ENCODE data around the gene PGLYRP3.
"Not testable (repeated sequence)": the region's sequence is repeated elsewhere in the genome, so short reads cannot be mapped to it uniquely, and the experiment has no call there.

Gene PGLYRP3

DNA sequence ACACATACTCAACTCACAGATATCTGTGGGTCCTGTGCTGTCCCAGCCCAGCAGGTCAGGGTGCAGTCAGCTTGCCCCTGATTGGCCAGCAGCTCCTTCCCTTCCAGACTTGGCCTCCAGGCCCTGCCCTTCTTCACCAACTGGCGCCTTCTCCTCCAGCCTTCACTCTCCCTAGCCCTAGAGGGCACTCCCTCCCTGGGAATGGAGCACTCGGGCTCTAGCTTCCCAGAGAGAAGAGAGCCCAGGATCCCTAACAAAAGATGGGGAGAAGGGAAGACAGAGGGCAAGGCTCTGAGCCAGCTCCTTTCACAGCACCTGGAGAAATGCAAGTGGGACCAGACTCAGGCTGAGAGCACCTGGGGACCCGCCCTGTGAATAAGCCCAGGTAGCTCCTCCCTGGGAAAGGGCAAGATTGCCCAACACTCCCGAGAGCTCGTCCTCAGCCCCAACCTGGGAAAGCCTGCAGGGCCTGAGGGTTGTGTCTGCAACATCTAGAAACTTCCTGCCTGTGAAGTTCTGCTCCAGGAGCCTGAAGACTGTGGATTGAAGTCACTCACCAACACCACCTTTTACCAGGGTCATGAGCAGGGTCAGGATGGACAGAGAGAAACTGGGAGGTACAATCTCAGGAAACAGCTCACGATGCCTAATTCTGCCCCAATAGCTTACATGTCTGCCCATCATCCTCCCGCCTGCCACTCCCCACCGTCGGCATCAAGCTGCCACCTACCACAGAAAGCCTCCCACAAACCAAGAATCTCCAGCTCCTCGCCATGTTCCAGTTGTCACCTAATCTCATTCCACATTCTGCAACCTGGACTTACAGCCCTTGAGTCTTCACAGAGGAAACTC lies 36.0 kb upstream of the PGLYRP3 start, which contains the start of gene PGLYRP4:
TSS of gene PGLYRP4 (minus strand) at position 331 of the 852 bp plus-strand sequence. CDS start 909 bp downstream, outside the sequence.
- no peak for DNase-seq (ENCODE audit: low read depth)

DNA sequence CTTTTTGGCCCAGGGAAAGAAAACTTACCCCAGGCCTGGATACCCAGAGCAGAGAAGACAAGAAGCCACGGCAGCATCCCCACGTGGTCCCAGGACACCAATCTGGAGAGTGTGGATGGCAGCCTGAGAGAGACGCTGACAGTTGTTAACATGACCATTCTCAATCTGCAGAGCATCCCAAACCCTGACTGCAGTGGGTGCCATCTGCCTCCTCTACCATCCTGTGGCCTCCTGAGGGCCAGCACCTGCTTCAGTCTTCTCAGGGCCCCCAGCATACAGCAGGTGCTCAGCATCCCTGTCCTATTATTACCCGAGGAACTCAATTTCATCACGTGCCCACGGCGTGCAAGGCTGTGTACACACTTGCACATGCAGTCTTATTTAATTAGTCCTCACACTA lies 35.1 kb upstream of the PGLYRP3 start:
- DNase-seq (ENCODE audit: low read depth) = no peak

DNA sequence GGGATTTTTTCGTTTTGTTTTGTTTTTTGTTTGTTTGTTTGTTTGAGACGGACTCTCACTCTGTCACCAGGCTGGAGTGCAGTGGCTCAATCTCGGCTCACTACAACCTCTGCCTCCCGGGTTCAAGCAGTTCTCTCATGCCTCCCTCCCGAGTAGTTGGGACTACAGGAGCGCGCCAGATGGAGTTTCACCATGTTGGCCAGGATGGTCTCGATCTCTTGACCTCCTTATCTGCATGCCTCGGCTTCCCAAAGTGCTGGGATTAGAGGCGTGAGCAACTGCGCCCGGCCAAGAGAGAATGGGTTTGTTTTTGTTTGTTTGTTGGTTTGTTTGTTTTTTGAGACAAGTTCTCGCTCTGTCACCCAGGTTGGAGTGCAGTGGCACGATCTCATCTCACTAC lies 34.3 kb upstream of the PGLYRP3 start:
- DNase-seq (ENCODE audit: low read depth) = not testable (repeated sequence)

DNA sequence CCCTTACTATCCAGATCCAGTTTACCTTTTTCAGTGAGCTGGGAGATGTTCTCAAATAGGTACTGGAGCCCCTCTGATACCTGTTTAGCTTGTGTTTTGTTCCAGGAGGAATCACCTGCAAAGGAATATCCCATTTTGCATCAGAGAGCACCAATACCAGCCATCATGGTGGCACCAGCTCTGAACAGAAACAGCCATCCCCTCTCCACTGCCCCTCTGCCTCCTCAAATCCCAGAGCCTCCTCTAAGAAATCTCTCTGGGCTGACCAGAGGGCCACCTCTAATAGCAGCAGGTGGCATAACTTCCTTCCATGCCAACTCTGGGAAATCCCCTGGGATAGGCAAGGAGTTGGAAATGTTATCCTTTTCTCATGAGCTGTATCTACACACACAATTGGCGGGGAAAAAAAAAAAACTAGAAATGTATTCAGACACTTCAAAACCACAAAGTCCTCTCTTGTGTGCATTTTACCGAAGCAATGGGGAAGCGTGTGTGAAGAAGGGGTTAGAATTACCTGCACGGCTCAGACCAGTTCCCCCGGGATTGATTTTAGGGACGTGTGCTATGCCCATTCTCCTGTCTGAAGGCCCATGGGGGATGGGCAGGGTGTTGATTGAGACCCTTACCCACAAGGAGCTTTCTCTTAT lies 33.4 kb upstream of the PGLYRP3 start:
- no peak for DNase-seq (ENCODE audit: low read depth)

DNA sequence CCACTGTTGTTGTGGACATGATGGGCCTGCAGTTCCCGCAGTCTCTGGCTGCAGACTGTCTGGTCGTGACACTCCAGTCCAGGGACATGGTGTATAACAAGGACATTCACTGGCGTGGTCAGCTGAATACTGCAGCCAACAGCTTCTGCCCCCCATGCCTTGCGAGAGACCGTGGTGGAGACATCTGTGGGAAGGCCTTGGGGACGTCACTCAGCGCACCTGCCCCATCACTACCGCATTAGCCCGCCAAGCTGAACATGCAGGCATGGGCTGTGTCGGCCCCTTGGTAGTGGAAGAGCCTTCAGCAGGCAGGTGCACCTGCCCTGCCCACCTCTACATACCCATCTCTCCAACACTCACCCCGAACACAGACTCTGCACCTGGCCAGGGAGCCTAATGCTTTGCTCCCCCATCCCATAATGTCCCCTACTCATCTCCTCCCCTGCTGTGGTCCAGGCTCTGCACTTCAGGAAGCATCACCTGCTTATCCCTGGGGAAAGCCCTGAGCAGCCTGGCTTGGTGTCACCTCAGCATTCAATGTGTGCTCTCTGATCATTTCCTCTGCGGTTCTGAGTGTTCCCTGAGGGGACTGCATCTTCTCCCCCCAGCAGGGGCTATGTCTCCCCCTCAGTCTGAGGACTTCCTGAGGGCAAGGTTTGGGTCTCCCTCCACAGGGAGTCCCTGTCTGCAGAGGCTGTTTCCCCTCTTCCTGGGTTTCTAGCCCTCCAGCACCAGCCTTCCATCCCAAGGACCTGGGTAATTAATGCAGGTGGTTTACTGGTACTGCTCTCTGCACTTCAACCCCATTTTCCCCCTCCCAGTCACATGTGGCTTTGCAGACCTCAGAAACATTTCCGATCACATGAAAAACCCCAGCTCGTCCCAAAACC lies 32.7 kb upstream of the PGLYRP3 start:
- DNase-seq (ENCODE audit: low read depth) = no peak

DNA sequence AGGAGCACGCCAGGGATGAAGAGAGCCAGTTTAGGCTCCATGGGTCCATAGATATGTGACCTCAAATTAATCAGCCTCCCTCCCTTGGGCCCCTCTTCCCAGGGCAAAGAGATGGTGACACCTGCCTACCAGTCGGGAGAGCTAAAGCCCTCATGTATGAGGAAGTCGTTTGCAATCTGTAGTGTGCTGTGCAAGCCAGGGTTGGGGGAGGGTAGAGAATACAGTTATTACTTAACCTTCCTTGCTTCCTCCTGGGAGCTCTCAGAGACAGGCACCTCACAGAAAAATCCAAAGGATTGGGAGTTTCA lies 31.9 kb upstream of the PGLYRP3 start:
- no peak for DNase-seq (ENCODE audit: low read depth)

DNA sequence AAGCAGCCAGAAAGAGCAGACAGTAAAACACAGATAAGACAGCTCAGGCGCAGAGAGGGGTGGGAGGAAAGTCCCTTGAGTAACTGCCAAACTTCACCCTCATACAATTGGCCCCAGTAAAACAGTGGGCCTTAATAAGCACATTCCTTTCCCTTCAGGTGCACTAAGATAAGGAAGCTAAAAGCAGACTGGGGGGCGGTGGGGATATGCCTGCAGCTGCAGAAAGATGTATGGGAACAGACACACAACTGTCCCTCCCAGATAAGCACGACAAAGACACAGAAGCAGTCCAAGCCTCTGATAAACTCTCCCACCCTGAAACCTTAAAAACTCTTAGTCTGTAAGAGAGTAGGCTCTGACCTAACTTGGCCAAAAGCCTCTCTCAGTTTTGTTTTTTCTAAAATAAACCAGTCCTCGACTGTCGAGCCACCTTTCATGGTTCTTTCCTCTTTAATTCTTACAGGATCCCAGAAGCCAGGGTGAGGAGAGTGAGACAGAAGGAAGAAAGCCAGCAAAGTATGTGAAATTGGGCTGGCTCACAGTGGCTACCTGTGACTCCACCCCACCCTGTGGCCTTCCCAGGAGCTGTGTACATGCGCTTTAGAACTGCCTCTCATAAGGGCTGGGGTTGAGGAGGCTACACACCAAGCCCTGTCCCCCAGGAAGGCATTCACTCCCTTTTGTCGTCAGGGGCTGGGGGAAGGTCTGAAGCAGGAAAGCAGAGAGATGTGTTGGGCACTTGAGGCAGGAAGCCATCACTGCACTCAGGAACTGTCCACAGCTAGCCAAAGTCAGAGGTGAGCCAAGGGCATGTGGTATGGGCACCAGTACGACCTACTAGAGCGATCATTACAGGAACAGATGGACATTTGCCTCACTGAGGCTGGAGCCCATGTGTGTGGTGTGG lies 31.3 kb upstream of the PGLYRP3 start:
- no peak for DNase-seq (ENCODE audit: low read depth)

DNA sequence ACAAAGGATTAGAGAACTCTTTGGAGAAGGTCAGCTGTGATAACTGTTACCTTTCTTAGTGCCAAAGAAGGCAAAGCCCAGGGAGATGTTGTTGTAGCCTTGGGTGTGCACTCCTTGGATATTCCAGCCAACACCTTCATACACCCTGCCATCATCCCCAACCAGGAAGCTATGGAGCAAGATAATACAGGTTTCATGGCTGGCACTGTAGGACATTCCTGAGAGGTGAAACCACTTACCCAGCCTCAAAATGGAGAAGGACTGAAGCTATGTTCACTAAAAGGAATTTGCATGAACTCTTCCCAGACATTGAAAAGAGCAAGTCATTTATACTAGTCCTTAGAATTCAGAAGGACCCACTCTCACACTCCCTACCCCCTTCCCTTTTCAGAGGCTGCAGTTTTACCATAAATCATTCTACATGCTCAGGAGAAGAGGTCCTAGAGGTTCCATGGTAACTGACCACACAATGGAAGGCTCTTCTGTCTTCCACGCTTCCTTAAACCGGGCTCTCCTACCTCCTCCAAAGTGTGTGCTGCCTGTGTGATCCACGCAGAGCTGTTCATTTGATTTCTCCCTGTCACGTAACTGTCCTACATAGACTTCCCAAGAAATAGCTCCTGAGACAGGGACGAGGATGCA lies 30.4 kb upstream of the PGLYRP3 start:
- no peak for DNase-seq (ENCODE audit: low read depth)

DNA sequence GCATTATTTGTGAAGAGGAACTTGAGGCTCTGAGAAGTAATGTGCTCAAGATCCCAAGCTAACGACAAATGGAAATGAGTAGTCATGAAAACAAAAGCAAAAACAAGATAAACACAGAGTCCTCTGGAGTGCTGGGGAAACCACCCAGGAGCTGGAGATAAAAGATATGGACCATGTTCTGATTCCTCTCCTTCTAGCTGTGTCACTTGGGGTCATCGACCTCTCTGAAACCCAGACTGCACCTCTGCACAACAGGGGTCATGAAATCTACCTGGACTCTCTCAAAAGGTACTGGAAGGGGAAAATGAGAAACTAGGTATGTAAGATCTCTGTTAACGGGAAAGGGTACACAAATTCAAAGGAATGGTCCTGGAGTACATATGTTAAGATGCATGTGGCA lies 29.4 kb upstream of the PGLYRP3 start:
- no peak for DNase-seq (ENCODE audit: low read depth)

DNA sequence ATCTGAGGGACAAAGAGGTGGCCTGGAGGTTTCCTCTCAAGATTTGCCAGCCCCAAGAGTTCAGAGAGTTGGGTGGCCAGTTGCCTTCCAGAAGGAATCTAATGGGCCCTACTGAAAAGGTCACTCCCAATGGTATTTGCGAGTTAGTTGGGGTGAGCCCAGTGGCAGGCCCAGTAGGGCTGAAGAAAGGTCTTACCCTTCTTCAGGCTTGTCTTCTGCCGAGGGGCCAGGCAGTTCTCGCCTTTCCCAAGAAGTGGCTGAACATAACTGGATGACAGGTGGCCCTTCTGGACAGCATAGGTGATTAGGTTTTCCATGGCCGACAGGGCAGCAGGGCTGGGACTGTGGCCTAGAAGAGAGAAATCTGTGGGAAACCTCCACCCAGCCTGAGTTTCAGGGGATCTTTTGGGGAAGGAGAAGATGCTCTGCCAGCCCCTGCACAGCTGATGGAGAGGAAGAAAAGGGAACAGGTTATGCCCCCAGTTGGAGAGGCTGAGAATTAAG lies 28.7 kb upstream of the PGLYRP3 start:
- no peak for DNase-seq (ENCODE audit: low read depth)

DNA sequence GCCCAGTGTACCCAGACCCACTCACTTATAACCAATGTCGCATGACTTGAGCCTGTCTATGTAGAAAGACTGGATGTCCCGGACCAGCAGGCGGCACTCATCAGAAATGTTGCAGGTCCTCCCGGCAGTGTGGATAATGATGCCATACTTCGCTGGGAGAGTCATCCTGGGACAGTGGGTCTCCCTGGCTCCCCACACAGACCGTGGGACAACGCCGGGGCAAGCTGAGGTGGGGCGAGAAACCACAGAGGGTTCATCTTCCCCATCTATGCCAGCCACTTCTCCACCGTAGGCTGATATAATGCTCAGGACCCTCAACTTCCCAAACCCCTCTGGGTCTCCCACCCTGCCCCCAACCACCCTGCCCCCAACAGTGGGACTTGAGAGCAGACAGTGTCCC lies 27.6 kb upstream of the PGLYRP3 start:
- DNase-seq (ENCODE audit: low read depth) = no peak

DNA sequence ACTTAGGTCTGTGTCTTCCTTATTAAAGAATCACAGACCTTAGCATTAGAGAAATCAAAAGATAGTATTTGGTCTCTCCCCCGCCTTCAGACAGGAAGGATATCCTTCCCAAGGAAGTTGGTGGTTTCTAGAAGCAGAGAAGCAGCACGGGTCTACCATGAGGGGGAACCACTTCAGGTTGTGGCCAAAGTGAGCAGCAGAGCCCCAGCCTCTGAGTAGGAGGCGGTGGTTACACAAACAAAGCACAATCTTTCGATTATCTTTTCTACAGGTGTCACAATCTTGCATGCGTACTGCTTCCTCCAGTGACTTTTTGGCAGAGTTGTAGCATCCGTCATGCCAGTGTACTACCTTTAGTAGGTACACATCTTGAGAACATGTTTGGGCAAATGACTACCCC lies 27.1 kb upstream of the PGLYRP3 start:
- no peak for DNase-seq (ENCODE audit: low read depth)

DNA sequence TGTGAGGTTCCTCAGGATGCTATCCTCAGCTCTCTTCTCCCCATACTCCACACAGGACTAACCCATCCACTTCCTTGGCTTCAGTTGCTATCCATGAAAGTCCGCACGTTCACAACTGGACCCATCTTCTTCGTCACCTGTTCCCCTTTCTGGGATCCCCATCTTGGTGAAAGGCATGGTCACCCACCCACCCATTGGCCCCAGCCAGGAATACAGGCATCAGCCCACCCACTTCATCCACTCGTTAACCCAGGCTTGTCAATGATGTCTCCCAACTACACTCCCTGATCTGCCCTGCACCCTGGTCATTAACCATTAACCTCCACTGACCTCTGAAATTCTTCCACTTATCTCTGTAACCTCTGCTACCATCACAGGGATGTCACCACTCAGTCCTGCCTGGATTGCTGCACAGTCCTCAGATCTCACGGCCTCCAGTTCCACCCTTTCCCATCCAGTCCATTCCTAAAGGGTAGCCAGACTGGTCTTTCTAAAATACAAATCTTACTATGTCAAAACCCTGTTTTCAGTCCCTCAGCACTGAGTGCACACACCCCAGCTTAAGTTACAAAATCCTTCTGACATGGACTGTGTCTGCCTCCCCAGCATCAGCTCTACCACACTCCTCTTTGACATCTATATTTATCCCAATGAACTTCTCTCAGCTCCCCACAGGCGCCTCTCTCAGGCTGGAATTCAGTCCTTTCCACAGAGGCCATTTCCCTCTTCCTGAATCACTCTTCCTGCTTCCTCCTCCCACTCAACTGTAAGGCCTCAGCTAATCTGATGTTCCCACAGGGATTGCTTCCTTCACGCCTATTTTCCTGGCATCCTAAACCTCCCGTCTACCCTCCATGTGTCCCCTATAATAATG lies 25.5 kb upstream of the PGLYRP3 start:
- no peak for DNase-seq (ENCODE audit: low read depth)

DNA sequence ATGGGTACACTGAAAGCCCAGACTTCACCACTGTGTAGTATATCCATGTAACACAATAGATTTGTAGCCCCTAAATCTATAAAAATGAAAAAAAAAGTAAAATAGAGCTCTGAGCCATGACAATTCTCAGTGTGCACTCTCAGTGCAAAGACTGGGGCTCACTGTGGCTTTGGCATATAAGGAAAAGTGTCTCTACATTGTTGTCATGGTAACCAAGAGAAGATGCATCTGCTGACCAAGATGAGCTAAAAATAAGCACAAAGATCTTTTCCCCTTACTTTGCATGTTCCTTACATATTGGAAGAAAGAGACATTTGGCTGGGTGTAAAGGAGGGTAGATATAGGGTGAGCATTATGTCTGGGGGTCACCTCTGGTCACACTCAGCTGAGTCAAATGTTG lies 23.9 kb upstream of the PGLYRP3 start:
- DNase-seq (ENCODE audit: low read depth) = no peak

DNA sequence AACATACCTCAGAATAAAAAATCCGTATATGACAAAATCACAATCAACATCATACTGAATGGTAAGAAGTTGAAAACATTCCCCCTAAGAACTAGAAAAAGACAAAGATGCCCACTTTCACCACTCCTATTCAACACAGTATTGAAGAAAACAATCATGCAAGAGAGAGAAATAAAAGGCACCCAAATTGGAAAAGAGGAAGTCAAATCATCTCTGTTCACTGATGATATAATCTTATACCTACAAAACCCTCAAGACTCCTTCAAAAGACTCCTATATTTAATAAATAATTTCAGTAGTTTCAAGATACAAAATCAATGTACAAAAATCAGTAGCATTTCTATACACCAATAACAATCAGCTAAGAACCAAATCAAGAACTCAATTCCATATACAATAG lies 21.1 kb upstream of the PGLYRP3 start:
- no peak for DNase-seq (ENCODE audit: low read depth)

DNA sequence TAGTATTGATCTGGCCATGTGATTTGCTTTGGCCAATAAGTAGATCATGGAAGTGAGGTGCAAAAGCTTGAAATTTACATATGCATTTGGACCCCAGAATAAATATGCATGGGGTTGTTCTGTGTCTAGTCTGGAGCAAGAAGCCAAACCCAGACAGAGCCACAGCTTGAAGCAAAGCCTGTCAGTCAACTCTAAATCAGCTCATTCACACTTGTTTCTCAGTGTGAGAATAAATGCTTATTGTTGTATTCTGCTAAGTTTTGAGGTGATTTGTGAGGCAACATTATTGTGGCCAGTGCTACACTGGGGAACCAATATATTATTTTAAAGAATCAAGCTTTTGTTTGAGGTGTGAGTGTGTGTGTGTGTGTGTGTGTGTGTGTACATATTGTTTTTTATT lies 12.2 kb upstream of the PGLYRP3 start:
- no peak for DNase-seq (ENCODE audit: low read depth)

DNA sequence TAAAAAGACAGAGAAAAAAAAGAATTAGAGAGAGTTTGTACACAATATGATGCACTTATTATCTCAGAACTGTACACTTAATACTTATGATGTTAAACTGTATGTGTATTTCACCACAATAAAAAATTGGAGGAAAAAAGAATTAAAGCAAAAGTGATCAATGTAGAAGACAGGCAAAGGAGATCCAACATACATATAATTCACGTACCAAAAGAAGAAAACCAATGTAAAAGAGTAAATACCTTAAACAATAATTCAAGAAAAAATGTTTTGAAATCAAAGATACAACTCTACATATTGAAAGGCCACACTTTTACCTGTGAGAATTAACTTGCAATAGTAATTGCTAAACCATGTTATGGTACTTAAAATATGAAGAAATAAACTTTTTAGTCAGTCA lies 9.8 kb upstream of the PGLYRP3 start:
- no peak for DNase-seq (ENCODE audit: low read depth)

DNA sequence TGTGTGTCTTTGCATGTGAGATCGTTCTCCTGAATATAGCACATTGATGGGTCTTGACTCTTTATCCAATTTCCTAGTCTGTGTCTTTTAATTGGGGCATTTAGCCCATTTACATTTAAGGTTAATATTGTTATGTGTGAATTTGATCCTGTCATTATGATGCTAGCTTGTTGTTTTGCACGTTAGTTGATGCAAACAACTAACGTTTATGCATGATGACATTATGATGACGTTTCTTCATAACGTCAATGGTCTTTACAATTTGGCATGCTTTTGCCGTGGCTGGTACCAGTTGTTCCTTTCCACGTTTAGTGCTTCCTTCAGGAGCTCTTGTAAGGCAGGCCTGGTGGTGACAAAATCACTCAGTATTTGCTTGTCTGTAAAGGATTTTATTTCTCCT lies 5.4 kb upstream of the PGLYRP3 start:
- DNase-seq (ENCODE audit: low read depth) = not testable (repeated sequence)

DNA sequence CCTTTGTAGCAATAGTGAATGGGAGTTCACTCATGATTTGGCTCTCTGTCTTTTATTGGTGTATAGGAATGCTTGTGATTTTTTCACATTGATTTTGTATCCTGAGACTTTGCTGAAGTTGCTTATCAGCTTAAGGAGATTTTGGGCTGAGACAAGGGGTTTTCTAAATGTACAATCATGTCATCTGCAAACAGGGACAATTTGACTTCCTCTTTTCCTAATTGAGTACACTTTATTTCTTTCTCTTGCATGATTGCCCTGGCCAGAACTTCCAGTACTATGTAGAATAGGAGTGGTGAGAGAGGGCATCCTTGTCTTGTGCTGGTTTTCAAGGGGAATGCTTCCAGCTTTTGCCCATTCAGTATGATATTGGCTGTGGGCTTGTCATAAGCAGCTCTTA lies 3.3 kb upstream of the PGLYRP3 start:
- DNase-seq (ENCODE audit: low read depth) = not testable (repeated sequence)

DNA sequence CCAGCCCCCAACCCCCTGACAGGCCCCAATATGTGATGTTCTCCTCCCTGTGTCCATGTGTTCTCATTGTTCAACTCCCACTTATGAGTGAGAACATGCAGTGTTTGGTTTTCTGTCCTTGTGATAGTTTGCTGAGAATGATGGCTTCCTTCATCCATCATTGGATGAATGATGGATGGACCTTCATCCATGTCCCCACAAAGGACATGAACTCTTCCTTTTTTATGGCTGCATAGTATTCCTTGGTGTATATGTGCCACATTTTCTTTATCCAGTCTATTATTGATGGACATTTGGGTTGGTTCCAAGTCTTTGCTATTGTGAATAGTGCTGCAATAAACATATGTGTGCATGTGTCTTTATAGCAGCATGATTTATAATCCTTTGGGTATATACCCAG lies 1.6 kb upstream of the PGLYRP3 start:
- DNase-seq (ENCODE audit: low read depth) = not testable (repeated sequence)

Measured in HS-5 (cell line).